Gastroesophageal sphincter (tissue), 3 donors: ENCODE data around the gene ADAMTS3.

Experiments used
- CTCF ChIP-seq, 4 experiments: fragments of 200-600 bp in 2 of 4; fragments of 450-650 bp in 2 of 4; sonication (generic) in 1 of 4; IDR thresholded peaks; one replicate each; pipeline ENCODE4 v1.5.1; 2017 to 2019; ENCODE audit warnings: antibody characterized with exemption in 4 of 4, mild to moderate bottlenecking in 2 of 4, moderate library complexity in 2 of 4
- POLR2AphosphoS5 ChIP-seq: sonication (generic); formaldehyde crosslinking; IDR thresholded peaks from one replicate; pipeline ENCODE4 v1.6.1; 2017; ENCODE audit warnings: antibody characterized with exemption

GRCh38 chr4:72394012-72394663, 174.9 kb downstream of the ADAMTS3 start:
- TF ChIP-seq CTCF (IDR thresholded peaks at IDR 0.05): no peak
- no peak for TF ChIP-seq POLR2AphosphoS5
